ENCODE results near the gene EIF4A3.
A peak's percentile ranks its signal among the peaks of the same experiment; 100 is the strongest.

Gene EIF4A3

DNA sequence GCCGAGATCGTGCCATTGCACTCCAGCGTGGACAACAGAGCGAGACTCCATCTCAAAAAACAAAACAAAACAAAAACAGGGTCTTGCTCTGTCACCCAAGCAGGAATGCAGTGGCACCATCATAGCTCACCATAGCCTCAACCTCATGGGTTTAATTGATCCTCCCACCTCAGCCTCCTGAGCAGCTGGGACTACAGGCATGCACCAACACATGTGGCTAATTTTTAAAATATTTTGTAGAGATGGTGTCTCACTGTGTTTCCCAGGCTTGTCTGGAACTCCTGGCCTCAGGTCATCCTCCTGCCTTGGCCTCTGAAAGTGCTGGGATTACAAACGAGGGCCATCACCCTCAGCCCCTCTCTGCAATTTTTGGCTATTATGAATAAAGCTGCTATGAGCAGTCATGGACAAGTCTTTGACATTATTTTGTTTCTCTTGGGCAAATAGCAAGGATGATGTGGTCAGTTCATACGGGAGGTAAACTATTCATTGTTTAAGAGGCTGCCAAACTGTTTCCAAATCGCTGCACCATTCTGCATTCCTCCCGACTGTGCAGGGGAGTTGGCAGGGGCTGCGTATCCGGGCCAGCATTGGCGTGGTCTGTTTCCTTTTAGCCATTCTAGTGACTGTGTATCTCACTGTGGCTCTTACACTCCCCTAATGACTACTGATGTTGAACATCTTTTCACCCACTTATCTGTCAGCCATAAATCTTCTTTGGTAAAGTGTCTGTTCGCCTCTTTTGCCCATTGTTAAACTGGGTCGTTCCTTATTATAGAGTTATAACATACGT lies 21.1 kb downstream of the EIF4A3 start:
- DNase-seq (ENCODE audit: extremely low spot score): no peak
- CTCF ChIA-PET: interaction anchor here (0.8 kb wide), 1 partner anchor 24 kb away, joined by 3 read pairs; the partner anchor contains the start of gene GAA
- POLR2A ChIA-PET: no interaction called here
- TF ChIP-seq, protein P1, sequence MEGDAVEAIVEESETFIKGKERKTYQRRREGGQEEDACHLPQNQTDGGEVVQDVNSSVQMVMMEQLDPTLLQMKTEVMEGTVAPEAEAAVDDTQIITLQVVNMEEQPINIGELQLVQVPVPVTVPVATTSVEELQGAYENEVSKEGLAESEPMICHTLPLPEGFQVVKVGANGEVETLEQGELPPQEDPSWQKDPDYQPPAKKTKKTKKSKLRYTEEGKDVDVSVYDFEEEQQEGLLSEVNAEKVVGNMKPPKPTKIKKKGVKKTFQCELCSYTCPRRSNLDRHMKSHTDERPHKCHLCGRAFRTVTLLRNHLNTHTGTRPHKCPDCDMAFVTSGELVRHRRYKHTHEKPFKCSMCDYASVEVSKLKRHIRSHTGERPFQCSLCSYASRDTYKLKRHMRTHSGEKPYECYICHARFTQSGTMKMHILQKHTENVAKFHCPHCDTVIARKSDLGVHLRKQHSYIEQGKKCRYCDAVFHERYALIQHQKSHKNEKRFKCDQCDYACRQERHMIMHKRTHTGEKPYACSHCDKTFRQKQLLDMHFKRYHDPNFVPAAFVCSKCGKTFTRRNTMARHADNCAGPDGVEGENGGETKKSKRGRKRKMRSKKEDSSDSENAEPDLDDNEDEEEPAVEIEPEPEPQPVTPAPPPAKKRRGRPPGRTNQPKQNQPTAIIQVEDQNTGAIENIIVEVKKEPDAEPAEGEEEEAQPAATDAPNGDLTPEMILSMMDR (IDR thresholded peaks at IDR 0.05; ENCODE audit: control extremely low read depth, extremely low read depth, low read depth, missing control alignments): no peak

GRCh38 chr17:80124351-80124981 lies 22.5 kb downstream of the EIF4A3 start:
- POLR2A ChIA-PET: no interaction called here
- TF ChIP-seq, protein P1 (IDR thresholded peaks at IDR 0.05; ENCODE audit: control extremely low read depth, extremely low read depth, low read depth, missing control alignments): peak; percentile 49
- DNase-seq (ENCODE audit: extremely low spot score): no peak
- CTCF ChIA-PET: interaction anchor here (0.7 to 1.4 kb wide), 4 partner anchors 9 to 42 kb away, joined by 3 to 8 read pairs (median 4); partner anchors contain the start of gene GAA

GRCh38 chr17:80123791-80124190 lies 23.1 kb downstream of the EIF4A3 start:
- ChIA-PET POLR2A (no interaction called here), CTCF (interaction anchor here (1.1 to 1.4 kb wide), 2 partner anchors 10 to 22 kb away, joined by 3 to 5 read pairs; partner anchors contain the start of gene GAA)
- TF ChIP-seq, protein P1 (IDR thresholded peaks at IDR 0.05; ENCODE audit: control extremely low read depth, extremely low read depth, low read depth, missing control alignments): no peak
- DNase-seq (ENCODE audit: extremely low spot score): no peak

GRCh38 chr17:80122926-80123505 lies 23.9 kb downstream of the EIF4A3 start:
- ChIA-PET CTCF (interaction anchor here (1.1 kb wide), 1 partner anchor 22 kb away, joined by 3 read pairs; the partner anchor contains the start of gene GAA), POLR2A (no interaction called here)
- TF ChIP-seq, protein P1 (IDR thresholded peaks at IDR 0.05; ENCODE audit: control extremely low read depth, extremely low read depth, low read depth, missing control alignments): no peak
- DNase-seq (ENCODE audit: extremely low spot score): no peak

GRCh38 chr17:80122026-80122575 lies 24.8 kb downstream of the EIF4A3 start:
- no peak for DNase-seq (ENCODE audit: extremely low spot score)
- ChIA-PET CTCF (interaction anchor here (1.1 kb wide), 1 partner anchor 21 kb away, joined by 3 read pairs; the partner anchor contains the start of gene GAA), POLR2A (no interaction called here)
- TF ChIP-seq, protein P1 (IDR thresholded peaks at IDR 0.05; ENCODE audit: control extremely low read depth, extremely low read depth, low read depth, missing control alignments): no peak

DNA sequence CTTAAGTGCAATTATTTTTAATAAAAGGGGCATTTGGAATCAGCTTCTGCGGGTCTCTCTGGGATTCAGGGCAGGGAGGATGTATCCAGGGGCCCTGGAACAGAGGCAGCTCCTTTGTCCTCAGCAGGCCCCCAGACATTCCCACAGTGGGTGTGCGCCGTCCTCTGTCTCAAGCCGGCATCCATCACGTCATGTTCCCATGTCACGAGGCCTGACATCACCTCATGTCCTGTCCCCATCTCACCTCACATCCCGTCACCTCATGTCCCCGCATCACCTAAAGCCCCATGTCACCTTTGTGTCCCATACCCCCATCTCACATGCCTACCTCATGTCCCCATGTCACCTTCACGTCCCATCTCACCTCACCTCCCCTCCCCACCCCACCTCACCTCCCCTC lies 27.1 kb downstream of the EIF4A3 start:
- TF ChIP-seq, protein P1 (IDR thresholded peaks at IDR 0.05; ENCODE audit: control extremely low read depth, extremely low read depth, low read depth, missing control alignments): no peak
- no peak for DNase-seq (ENCODE audit: extremely low spot score)
- ChIA-PET POLR2A (no interaction called here), CTCF (no interaction called here)
